ENCODE measurements around the gene SMC4. TPM values are rescaled to one million over a fixed set of nuclear protein-coding genes. Genes with fewer than 3 reads are reported as not detected.

The SMC4 gene
- total RNA-seq, 2 donors from 2014 or later = 12.5 to 35.6 TPM

GRCh38 chr3:160464971-160465370 lies 65.5 kb downstream of the SMC4 start:
- ATAC-seq = no peak
- no peaks in the 10 kb centered on the region for H3K4me1 ChIP-seq
- no peaks in the 10 kb centered on the region for H3K36me3 ChIP-seq (replicated peaks in 1 of 2; ENCODE audit: insufficient read depth in 1 of 2, low read depth in 2 of 2)
- no peak for TF ChIP-seq CTCF (IDR thresholded peaks at IDR 0.05)
- TF ChIP-seq POLR2A (IDR thresholded peaks at IDR 0.05) = no peak
- intact Hi-C loops (cut with DNase I) = no loop called here
- H3K9me3 ChIP-seq = no peaks in the 10 kb centered on the region
- no peak overlapping the region for H3K4me3 ChIP-seq
- H3K27ac ChIP-seq = no peak overlapping the region
- 68 to 70% methylated on average over 1 of the region's 1 CpG for WGBS, 2 donors
- no peak for DNase-seq
- no peaks in the 10 kb centered on the region for H3K27me3 ChIP-seq

- TF ChIP-seq CTCF (IDR thresholded peaks at IDR 0.05) = no peak
- TF ChIP-seq POLR2A (IDR thresholded peaks at IDR 0.05) = no peak
- Histone ChIP-seq H3K9me3 (peaks cover 0 to 12% (median 0%) of the 10 kb centered on the region in 3 donors), H3K4me1 (no peaks in the 10 kb centered on the region), H3K27ac (no peak overlapping the region), H3K4me3 (no peak overlapping the region), H3K36me3 (replicated peaks in 1 of 2; ENCODE audit: insufficient read depth in 1 of 2, low read depth in 2 of 2) (no peaks in the 10 kb centered on the region), H3K27me3 (no peaks in the 10 kb centered on the region)
- ATAC-seq = no peak
- WGBS, 2 donors = 78 to 83% methylated on average over 5 of the region's 5 CpGs
- DNase-seq = no peak
- intact Hi-C loops (cut with DNase I) = no loop called here
These were observed 70.7 kb downstream of the SMC4 start for GRCh38 chr3:160470181-160470580.

- H3K4me3 ChIP-seq = no peak overlapping the region
- no peaks in the 10 kb centered on the region for H3K36me3 ChIP-seq (replicated peaks in 1 of 2; ENCODE audit: insufficient read depth in 1 of 2, low read depth in 2 of 2)
- TF ChIP-seq POLR2A (IDR thresholded peaks at IDR 0.05) (no peak), CTCF (IDR thresholded peaks at IDR 0.05) (no peak)
- WGBS, 2 donors = 47 to 66% methylated on average over 2 of the region's 2 CpGs
- intact Hi-C loops (cut with DNase I) = no loop called here
- no peak overlapping the region for H3K27ac ChIP-seq
- no peaks in the 10 kb centered on the region for H3K27me3 ChIP-seq
- H3K9me3 ChIP-seq = peaks cover 0 to 12% (median 0%) of the 10 kb centered on the region in 3 donors
- H3K4me1 ChIP-seq = no peaks in the 10 kb centered on the region
- ATAC-seq (no peak), DNase-seq (no peak)
These were observed 72.4 kb downstream of the SMC4 start for GRCh38 chr3:160471892-160472291.

GRCh38 chr3:160472344-160472743 lies 72.9 kb downstream of the SMC4 start:
- Histone ChIP-seq H3K36me3 (replicated peaks in 1 of 2; ENCODE audit: insufficient read depth in 1 of 2, low read depth in 2 of 2) (no peaks in the 10 kb centered on the region), H3K4me1 (no peaks in the 10 kb centered on the region), H3K27ac (no peak overlapping the region), H3K4me3 (no peak overlapping the region), H3K27me3 (no peaks in the 10 kb centered on the region), H3K9me3 (peaks cover 0 to 12% (median 0%) of the 10 kb centered on the region in 3 donors)
- no peak for TF ChIP-seq CTCF (IDR thresholded peaks at IDR 0.05)
- no peak for TF ChIP-seq POLR2A (IDR thresholded peaks at IDR 0.05)
- ATAC-seq = no peak
- WGBS, 2 donors = 44 to 45% methylated on average over 2 of the region's 2 CpGs
- DNase-seq = no peak
- intact Hi-C loops (cut with DNase I) = no loop called here

- H3K27me3 ChIP-seq = no peaks in the 10 kb centered on the region
- intact Hi-C loops (cut with DNase I) = no loop called here
- DNase-seq (no peak), ATAC-seq (no peak)
- peaks cover 0 to 12% (median 0%) of the 10 kb centered on the region in 3 donors for H3K9me3 ChIP-seq
- no peak overlapping the region for H3K4me3 ChIP-seq
- TF ChIP-seq CTCF (IDR thresholded peaks at IDR 0.05) (no peak), POLR2A (IDR thresholded peaks at IDR 0.05) (no peak)
- WGBS, 2 donors = 18 to 35% methylated on average over 1 of the region's 1 CpG
- no peaks in the 10 kb centered on the region for H3K36me3 ChIP-seq (replicated peaks in 1 of 2; ENCODE audit: insufficient read depth in 1 of 2, low read depth in 2 of 2)
- H3K27ac ChIP-seq = no peak overlapping the region
- H3K4me1 ChIP-seq = no peaks in the 10 kb centered on the region
These were observed 73.8 kb downstream of the SMC4 start for GRCh38 chr3:160473221-160473620.

Measured in body of pancreas (tissue), 4 donors.